Right cardiac atrium (tissue), 5 donors: Measurements from ENCODE around the gene BCKDK. TPM values are rescaled to one million over a fixed set of nuclear protein-coding genes. Genes with fewer than 3 reads are reported as not detected.

Experiments used
- ATAC-seq, 2 donors: fragments of 200-7000 bp; cut with Tn5 transposase; one replicate each; pipeline versions ENCODE4 v1.8.0 to v1.9.1; 2020; ENCODE audit warnings: moderate library complexity in 2 of 2, mild to moderate bottlenecking in 1 of 2
- DNase-seq, 3 donors: peaks; one replicate each; pipeline ENCODE4 v3.0.0-alpha.2; 2020
- H3K27ac ChIP-seq: one replicate; pipeline ENCODE4 v1.5.1; 2013; ENCODE audit warnings: mild to moderate bottlenecking, low read length, control low read depth, moderate library complexity
- H3K27me3 ChIP-seq: one replicate; pipeline ENCODE4 v1.6.1; 2013; ENCODE audit not compliant: control insufficient read depth, insufficient read depth
- H3K4me1 ChIP-seq: one replicate; pipeline ENCODE4 v1.6.1; 2013; ENCODE audit warnings: low read length; ENCODE audit not compliant: control insufficient read depth, insufficient read depth
- H3K4me3 ChIP-seq: one replicate; pipeline ENCODE4 v1.5.1; 2013; ENCODE audit warnings: low read length, control low read depth
- H3K9me3 ChIP-seq: one replicate; pipeline ENCODE4 v1.6.1; 2013; ENCODE audit warnings: low read length; ENCODE audit not compliant: control insufficient read depth
- WGBS: extraction: QIAGEN DNeasy Blood & Tissue Kit; methylation state at CpG from one replicate; pipeline ENCODE4 v1.1.7; 2013; 5-methylcytosine and 5-hydroxymethylcytosine counted together
- intact Hi-C, 4 donors: fragments of 100-400 bp; cut with DNase I; formaldehyde crosslinking; loops; one replicate each; pipeline versions ENCODE4 v1.11.0 to v1.14.0; 2022 to 2023
- polyA plus RNA-seq: library from polyadenylated mRNA; stranded (reverse); fragments of 200-250 nt; gene quantifications from one replicate; pipeline ENCODE4 v1.2.3, GENCODE V29; 2013
- total RNA-seq, 4 donors: library from RNA; stranded (reverse); fragmentation: NEBNext Ultra II Directional; extraction: Animal tissue kit (Norgen Biotek cat#: 25700); gene quantifications; one replicate each; pipeline ENCODE4 v1.2.1, GENCODE V29; 2021
- donor health status: healthy with polysubstance abuse.
- donor health status: DM: no; HTN: yes; CAD: no.
- donor health status: DM: no; HTN: no; CAD: no.
- donor health status: DM: no; HTN: yes; CAD: no; lungs with severe emphysema.
- donor health status: DM: yes; HTN: yes; CAD: no.

The BCKDK gene
- total and polyA plus RNA-seq, 5 donors = 42.2 to 50.8 (median 46.3) TPM

DNA sequence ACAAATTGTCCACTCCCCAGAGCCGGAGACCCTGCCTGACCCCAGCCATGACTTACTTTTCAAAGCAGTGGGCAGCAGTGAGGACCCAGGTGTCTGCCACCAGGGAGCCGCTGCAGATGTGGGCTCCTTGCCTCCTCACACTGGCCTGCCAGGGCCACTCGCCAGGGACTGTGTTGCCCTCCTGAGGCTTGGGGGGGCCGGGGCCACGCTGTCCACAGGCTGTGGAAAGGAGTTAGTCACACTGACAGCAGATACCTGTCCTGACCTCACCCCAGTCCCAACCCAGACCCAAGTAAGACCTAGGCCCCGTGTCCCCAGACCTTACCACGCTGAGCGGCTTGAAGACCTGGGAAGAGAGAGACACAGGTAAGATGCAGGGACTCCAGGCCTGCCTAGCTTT is 20.7 kb upstream of the BCKDK start:
- Histone ChIP-seq H3K27me3 (no peaks in the 10 kb centered on the region), H3K9me3 (no peaks in the 10 kb centered on the region), H3K27ac (no peak overlapping the region), H3K4me1 (no peaks in the 10 kb centered on the region), H3K4me3 (no peak overlapping the region)
- intact Hi-C loops = no loop called here
- DNase-seq = peak in 2 of 3 donors; percentile 33 to 50
- ATAC-seq = no peak
- WGBS = 90% methylated on average over 8 of the region's 8 CpGs

DNA sequence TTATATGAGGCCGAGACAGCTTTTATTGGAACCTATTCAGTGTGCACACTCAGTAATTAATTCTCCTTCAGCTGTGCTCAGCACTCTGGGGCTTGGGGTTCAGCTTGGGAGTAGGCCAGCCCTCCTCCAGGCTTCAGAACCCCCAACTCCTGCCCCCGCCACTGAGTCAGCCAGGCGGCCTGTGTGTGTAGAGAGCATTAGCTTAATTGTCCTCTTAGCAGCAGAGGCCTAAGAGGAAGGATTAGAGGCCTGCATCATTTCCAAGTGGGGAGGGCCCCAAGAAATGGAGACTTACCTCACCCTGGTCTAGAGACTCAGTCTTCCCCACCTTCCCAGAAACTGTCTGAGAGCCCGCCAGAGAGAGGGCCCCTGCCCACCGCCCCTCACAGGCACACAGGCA is 20.2 kb upstream of the BCKDK start:
- H3K4me3 ChIP-seq = no peak overlapping the region
- no peaks in the 10 kb centered on the region for H3K27me3 ChIP-seq
- no peak overlapping the region for H3K27ac ChIP-seq
- no peaks in the 10 kb centered on the region for H3K4me1 ChIP-seq
- WGBS = 84% methylated on average over 5 of the region's 5 CpGs
- ATAC-seq (no peak), DNase-seq (peak in 1 of 3 donors; percentile 12)
- intact Hi-C loops = no loop called here
- no peaks in the 10 kb centered on the region for H3K9me3 ChIP-seq

DNA sequence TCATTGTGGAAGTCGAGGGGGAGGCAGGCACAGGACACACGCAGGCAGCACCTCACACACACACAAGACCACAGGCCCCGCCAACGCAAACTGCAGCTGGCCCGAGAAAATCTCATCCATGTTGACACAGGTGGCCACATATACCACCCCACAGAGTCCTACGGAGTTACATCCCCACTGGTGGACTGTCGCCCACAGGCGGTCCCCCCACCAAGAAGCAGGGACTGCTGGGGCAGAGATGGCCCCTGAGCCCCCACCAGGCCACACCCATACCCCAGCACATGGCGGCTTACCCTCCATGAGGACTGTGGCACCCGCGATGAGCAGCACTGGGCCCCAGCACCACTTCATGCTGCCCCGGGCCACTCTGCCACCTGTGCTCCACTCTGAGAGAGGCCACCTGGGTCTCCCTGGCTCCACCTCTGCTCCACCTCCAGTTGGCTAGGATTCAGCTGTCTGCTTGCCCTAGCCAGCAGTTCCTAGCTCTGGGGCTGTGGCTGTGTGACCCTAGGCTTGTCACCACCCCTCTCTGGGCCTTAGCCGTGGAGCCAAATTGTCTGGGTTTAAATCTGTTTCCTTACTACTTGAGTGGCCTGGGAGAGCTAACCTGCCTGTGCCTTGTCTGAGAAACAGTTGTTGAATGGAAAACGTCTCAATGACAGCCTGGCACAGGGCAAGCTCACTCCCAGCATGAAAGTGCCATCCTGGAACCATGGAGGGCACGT is 19.6 kb upstream of the BCKDK start, which contains the start of gene PRSS53:
Gene PRSS53, minus strand, starts transcription at position 485 of the 725 bp plus-strand sequence. Its CDS starts 134 bp downstream, at position 351.
- ATAC-seq (no peak), DNase-seq (peak in 2 of 3 donors; percentile 32 to 35)
- no peaks in the 10 kb centered on the region for H3K4me1 ChIP-seq
- no peaks in the 10 kb centered on the region for H3K27me3 ChIP-seq
- no peak within 1 kb of the TSS for H3K27ac ChIP-seq
- H3K4me3 ChIP-seq = no peak within 1 kb of the TSS
- H3K9me3 ChIP-seq = no peaks in the 10 kb centered on the region
- intact Hi-C loops = no loop called here
- 89% methylated on average over 15 of the region's 15 CpGs for WGBS

DNA sequence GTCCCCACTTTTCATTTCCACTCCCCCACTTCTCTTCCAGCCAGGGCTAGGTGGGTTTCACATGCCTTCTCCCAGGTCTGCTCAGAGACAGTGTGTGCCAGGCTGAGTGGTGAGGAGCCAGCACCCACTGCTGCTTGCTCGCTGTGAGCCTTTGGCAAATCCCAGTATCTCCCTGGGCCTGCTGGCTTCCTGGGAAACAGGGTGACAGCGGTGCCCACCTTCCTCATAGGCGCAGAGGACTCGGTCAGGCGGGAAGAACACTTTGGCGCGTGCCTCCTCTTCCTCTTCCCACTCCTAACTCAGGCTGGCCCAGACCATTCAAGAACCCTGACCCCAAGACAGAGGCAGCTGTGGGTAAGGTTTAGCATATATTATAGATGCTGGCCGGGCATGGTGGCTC is 19.0 kb upstream of the BCKDK start:
- no peaks in the 10 kb centered on the region for H3K4me1 ChIP-seq
- WGBS = 94% methylated on average over 8 of the region's 8 CpGs
- no peak for ATAC-seq
- H3K27ac ChIP-seq = no peak overlapping the region
- H3K9me3 ChIP-seq = no peaks in the 10 kb centered on the region
- peak in 1 of 3 donors; percentile 35 for DNase-seq
- no peak overlapping the region for H3K4me3 ChIP-seq
- no peaks in the 10 kb centered on the region for H3K27me3 ChIP-seq
- intact Hi-C loops = no loop called here

GRCh38 chr16:31090540-31090939 is 17.6 kb upstream of the BCKDK start:
- no peaks in the 10 kb centered on the region for H3K4me1 ChIP-seq
- 88% methylated on average over 2 of the region's 2 CpGs for WGBS
- intact Hi-C loops = no loop called here
- peak in 1 of 3 donors; percentile 5 for DNase-seq
- H3K27ac ChIP-seq = no peak overlapping the region
- H3K4me3 ChIP-seq = no peak overlapping the region
- no peak for ATAC-seq
- no peaks in the 10 kb centered on the region for H3K27me3 ChIP-seq
- H3K9me3 ChIP-seq = no peaks in the 10 kb centered on the region

- DNase-seq = no peak
- H3K27ac ChIP-seq = no peak overlapping the region
- intact Hi-C loops = no loop called here
- H3K4me3 ChIP-seq = no peak overlapping the region
- H3K27me3 ChIP-seq = no peaks in the 10 kb centered on the region
- WGBS = 95% methylated on average over 5 of the region's 5 CpGs
- ATAC-seq = no peak
- no peaks in the 10 kb centered on the region for H3K9me3 ChIP-seq
- H3K4me1 ChIP-seq = no peaks in the 10 kb centered on the region
Observed at GRCh38 chr16:31092330-31092729, 15.9 kb upstream of the BCKDK start.

GRCh38 chr16:31093132-31093703 is 15.0 kb upstream of the BCKDK start:
- Histone ChIP-seq H3K27ac (no peak overlapping the region), H3K27me3 (no peaks in the 10 kb centered on the region), H3K9me3 (no peaks in the 10 kb centered on the region), H3K4me3 (no peak overlapping the region), H3K4me1 (no peaks in the 10 kb centered on the region)
- 37% methylated on average over 17 of the region's 17 CpGs for WGBS
- intact Hi-C loops = no loop called here
- ATAC-seq (no peak), DNase-seq (peak in 2 of 3 donors; percentile 36 to 52)

GRCh38 chr16:31094088-31094423 is 14.1 kb upstream of the BCKDK start:
- ATAC-seq (peak; percentile 7 to 32), DNase-seq (peak in 1 of 3 donors; percentile 54)
- no peaks in the 10 kb centered on the region for H3K27me3 ChIP-seq
- H3K9me3 ChIP-seq = no peaks in the 10 kb centered on the region
- H3K4me3 ChIP-seq = peak overlapping the region; percentile 53
- peak overlapping the region; percentile 48 for H3K27ac ChIP-seq
- no peaks in the 10 kb centered on the region for H3K4me1 ChIP-seq
- WGBS = under 1% methylated on average over 20 of the region's 20 CpGs
- intact Hi-C loops = no loop called here

DNA sequence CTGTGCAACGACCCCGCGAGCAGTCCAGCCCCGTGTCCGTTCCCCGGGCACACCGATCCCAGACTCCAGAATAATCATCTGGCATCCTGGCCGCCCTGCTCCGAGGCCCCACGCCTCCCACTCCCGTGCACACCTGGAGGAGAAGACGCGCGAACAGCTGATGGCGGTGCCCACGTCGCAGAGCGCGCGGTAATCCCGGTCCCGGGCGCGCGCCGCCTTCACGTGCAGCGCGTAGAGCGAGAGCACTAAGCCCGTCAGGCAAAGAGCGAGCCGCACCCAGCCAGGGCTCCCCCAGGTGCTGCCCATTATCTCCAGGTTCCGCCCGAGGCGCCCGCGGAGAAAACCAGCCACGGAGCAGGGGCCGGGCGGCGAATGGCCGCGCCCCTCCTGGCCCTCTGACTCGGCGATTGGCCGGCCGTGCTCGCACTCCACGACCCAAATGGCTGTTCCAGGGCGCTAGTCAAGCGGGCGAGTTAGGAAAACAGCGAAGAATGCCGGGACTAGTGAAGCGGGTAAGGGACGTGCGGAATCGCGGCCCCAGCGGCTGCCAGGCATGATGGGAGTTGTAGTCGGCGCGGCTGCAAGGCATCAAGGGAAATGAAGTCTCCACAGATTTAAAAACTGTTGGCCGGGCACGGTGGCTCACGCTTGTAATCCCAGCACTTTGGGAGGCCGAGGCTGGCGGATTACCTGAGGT is 13.6 kb upstream of the BCKDK start, which contains the start of gene VKORC1:
Gene VKORC1, minus strand, starts transcription at position 374 of the 697 bp plus-strand sequence. Its CDS starts 68 bp downstream, at position 306.
- Histone ChIP-seq H3K9me3 (no peaks in the 10 kb centered on the region), H3K4me1 (no peaks in the 10 kb centered on the region), H3K27ac (peak within 1 kb of the TSS; percentile 48), H3K4me3 (peak within 1 kb of the TSS; percentile 53), H3K27me3 (no peaks in the 10 kb centered on the region)
- DNase-seq = peak; percentile 95 to 97 (median 97)
- ATAC-seq = peak; percentile 97
- under 1% methylated on average over 69 of the region's 69 CpGs for WGBS
- intact Hi-C loops = no loop called here

GRCh38 chr16:31099860-31100638 is 8.1 kb upstream of the BCKDK start:
- Histone ChIP-seq H3K9me3 (no peaks in the 10 kb centered on the region), H3K27me3 (no peaks in the 10 kb centered on the region), H3K4me3 (no peak overlapping the region), H3K27ac (no peak overlapping the region), H3K4me1 (no peaks in the 10 kb centered on the region)
- intact Hi-C loops = no loop called here
- WGBS = 56% methylated on average over 4 of the region's 4 CpGs
- DNase-seq = peak in 1 of 3 donors; percentile 22
- ATAC-seq = no peak
